ENCODE results near the gene HCST. TPM values are rescaled to one million over a fixed set of nuclear protein-coding genes. Genes with fewer than 3 reads are reported as not detected.
"Not testable (repeated sequence)": the region's sequence is repeated elsewhere in the genome, so short reads cannot be mapped to it uniquely, and the experiment has no call there.

The HCST gene, protein sequence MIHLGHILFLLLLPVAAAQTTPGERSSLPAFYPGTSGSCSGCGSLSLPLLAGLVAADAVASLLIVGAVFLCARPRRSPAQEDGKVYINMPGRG
- 0.88 TPM in 1 of 2 replicates, not detected in the other for total RNA-seq (2014; rRNA removed; shearing (Covaris generic); ENCODE audit: low replicate concordance)

DNA sequence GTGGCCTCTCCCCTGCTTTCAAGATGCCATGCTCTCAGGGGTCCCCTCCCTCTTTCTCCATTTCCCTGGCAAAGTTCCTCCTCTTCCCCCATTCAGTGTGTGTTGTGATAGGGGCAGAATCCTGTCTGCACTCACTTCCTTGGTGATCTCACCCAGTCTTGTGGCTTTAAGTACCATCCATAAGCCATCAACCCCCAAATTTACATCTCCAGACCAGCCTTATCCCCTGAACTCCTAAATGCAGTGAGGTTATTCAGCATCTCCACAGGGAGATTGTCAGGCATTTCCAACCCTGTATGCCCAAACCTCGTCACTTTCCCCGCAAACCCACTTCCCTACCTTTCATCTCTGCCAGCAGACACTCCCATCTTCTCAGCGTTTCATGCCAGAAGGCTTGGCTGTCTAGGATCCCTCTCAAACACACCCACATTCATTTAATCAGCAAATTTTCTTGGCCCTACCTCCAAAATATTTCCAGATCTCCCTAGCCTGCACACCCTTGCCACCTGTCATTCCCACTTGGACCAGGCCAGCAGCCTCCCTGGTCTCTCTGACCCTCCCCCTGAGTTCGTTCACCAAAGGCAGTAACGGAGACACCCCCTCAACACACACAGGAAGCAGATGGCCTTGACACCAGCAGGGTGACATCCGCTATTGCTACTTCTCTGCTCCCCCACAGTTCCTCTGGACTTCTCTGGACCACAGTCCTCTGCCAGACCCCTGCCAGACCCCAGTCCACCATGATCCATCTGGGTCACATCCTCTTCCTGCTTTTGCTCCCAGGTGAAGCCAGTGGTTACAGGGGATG lies at the start of gene HCST:
Gene HCST, plus strand, starts transcription at position 676 of the 808 bp plus-strand sequence. Its CDS starts 65 bp downstream, at position 741.
- in situ Hi-C loops (cut with HindIII; ENCODE audit: low pct_unique_long_range_greater_than_20kb, low sequenced_read_pairs): no loop called here
- DNase-seq (ENCODE audit: low read depth): peak; percentile 38

DNA sequence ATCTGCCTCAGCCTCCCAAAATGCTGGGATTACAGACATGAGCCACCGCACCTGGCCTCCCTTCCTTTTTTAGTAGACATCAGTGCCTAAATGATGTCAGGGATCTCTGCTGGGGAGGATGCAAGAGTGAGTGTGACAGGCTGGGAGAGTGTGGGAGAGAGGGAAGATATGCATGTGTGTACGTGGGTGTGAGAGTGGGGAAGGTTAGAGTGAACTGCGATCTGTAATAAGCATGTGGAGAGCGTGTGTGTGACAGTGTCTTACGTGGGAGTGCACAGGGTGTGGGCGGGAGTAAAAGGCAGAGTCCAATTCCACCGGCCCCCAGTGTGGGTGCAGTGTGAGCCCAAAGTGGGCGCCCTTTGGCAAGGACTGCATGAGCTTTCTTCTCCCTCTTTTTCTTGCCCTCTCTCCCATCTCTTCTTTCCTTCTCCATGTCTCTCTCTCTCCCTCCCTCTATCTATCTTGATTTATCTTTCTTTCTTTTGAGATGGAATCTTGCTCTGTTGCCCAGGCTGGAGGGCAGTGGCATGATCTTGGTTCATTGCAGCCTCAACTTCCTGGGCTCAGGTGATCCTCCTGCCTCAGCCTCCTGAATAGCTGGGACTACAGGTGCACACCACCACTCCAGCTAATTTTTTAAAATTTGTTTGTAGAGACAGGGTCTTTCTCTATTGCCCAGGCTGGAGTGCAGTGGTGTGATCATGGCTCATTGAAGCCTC lies 49.1 kb upstream of the HCST start:
- in situ Hi-C loops (cut with HindIII; ENCODE audit: low pct_unique_long_range_greater_than_20kb, low sequenced_read_pairs): no loop called here
- DNase-seq (ENCODE audit: low read depth): no peak

DNA sequence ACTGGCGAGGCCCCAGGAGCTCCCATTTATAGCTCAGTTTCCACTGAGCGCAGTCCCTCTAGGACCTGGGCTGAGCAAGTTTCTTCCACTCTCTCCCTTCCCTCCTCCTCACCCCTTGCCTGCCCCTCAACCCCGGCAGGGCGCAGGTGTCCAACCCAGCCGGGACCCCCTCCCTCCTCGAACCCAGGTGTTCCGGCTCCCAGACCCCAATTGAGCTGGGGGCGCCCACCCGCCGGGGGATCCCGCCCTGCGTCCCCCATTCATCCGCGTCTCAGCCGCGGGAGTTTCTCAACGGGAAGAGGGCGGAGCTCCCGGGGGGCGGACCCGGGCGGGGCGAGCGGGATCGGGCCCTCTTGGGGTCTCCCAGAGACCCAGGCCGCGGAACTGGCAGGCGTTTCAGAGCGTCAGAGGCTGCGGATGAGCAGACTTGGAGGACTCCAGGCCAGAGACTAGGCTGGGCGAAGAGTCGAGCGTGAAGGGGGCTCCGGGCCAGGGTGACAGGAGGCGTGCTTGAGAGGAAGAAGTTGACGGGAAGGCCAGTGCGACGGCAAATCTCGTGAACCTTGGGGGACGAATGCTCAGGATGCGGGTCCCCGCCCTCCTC lies 45.7 kb upstream of the HCST start, which contains the start of gene KIRREL2:
Gene KIRREL2, plus strand, starts transcription at position 366 of the 604 bp plus-strand sequence. Its CDS starts 209 bp downstream, at position 575.
- no peak for DNase-seq (ENCODE audit: low read depth)
- in situ Hi-C loops (cut with HindIII; ENCODE audit: low pct_unique_long_range_greater_than_20kb, low sequenced_read_pairs): no loop called here

DNA sequence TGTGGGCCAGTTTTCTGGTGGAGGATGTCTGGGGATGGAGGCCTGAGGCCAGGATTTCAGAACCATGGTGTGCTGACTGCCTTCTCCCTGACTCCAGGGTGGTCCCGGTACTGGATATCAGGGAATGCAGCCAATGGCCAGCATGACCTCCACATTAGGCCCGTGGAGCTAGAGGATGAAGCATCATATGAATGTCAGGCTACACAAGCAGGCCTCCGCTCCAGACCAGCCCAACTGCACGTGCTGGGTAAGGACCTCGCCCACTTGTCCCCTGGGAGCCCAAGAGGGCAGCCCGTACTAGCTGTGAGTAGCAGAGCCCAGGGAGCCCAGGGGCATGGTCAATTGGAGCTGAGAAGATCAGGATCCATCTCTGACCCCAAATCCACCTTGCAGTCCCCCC lies 44.0 kb upstream of the HCST start:
- no peak for DNase-seq (ENCODE audit: low read depth)
- in situ Hi-C loops (cut with HindIII; ENCODE audit: low pct_unique_long_range_greater_than_20kb, low sequenced_read_pairs): no loop called here

DNA sequence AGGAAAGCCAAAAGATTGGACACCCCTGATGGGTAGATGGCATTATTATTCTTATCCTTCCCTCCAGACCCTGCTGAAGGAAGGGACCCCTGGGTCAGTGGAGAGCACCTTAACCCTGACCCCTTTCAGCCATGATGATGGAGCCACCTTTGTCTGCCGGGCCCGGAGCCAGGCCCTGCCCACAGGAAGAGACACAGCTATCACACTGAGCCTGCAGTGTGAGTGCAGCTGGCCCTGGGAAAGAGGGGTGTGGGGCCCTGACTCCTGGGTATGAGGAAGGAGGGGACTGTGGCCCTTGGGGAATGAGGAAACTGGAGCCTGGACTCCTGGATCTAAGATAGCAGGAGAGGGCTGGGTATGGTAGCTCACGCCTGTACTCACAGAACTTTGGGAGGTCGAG lies 42.9 kb upstream of the HCST start:
- no peak for DNase-seq (ENCODE audit: low read depth)
- in situ Hi-C loops (cut with HindIII; ENCODE audit: low pct_unique_long_range_greater_than_20kb, low sequenced_read_pairs): no loop called here

DNA sequence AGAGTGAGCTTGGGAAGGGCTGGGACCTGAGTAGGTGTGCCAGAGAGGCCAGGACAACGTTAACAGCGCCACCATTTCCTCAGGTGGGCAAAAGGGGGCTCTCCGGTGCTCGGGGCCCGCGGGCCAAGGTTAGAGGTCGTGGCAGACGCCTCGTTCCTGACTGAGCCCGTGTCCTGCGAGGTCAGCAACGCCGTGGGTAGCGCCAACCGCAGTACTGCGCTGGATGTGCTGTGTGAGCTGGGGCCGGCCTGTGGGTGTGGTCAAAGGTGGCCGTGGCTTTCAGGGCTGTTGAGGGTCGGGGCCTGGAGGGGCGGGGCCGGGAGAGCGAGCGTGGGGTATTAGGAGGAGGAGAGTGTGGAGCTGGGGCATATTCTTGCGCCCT lies 41.9 kb upstream of the HCST start:
- no peak for DNase-seq (ENCODE audit: low read depth)
- in situ Hi-C loops (cut with HindIII; ENCODE audit: low pct_unique_long_range_greater_than_20kb, low sequenced_read_pairs): no loop called here

DNA sequence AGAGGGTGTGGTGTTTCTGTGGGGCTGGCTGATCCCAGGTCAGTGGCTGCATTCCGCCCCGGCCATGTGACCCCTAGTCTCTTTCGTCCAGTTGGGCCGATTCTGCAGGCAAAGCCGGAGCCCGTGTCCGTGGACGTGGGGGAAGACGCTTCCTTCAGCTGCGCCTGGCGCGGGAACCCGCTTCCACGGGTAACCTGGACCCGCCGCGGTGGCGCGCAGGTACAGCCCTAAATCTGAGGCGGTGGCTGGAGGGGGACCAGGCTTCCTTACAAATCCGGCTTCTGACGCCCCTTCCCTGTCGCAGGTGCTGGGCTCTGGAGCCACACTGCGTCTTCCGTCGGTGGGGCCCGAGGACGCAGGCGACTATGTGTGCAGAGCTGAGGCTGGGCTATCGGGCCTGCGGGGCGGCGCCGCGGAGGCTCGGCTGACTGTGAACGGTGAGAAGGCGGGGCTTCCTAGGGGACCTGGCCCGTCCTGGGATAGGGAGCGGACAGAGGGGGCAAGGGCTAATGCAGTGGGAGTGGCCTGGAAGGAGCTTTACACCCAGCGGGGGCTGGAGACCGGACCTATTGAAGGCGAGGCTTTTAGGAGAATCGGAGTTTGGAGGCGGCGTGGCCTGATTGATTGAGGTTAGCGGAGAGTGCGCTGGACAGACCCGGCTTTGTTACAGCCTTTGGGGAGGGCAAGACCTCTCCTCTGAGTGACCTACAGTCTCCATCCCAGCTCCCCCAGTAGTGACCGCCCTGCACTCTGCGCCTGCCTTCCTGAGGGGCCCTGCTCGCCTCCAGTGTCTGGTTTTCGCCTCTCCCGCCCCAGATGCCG lies 41.3 kb upstream of the HCST start:
- in situ Hi-C loops (cut with HindIII; ENCODE audit: low pct_unique_long_range_greater_than_20kb, low sequenced_read_pairs): no loop called here
- no peak for DNase-seq (ENCODE audit: low read depth)

DNA sequence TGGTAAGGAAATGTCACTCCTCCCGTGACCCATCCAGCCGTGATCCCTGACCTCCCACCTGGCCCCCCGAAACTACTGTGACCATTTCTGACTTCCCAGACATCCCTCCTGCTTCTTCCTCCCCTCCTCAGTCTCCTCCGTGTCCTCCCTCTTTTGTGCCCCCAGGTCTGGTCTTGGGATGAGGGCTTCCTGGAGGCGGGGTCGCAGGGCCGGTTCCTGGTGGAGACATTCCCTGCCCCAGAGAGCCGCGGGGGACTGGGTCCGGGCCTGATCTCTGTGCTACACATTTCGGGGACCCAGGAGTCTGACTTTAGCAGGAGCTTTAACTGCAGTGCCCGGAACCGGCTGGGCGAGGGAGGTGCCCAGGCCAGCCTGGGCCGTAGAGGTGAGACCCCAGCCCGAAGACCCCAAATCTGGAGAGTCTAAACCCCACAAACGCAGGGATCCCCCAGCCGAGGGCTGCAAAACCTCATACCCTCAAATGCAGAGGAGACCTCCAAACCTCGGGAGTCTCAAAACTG lies 40.6 kb upstream of the HCST start:
- no peak for DNase-seq (ENCODE audit: low read depth)
- in situ Hi-C loops (cut with HindIII; ENCODE audit: low pct_unique_long_range_greater_than_20kb, low sequenced_read_pairs): no loop called here

DNA sequence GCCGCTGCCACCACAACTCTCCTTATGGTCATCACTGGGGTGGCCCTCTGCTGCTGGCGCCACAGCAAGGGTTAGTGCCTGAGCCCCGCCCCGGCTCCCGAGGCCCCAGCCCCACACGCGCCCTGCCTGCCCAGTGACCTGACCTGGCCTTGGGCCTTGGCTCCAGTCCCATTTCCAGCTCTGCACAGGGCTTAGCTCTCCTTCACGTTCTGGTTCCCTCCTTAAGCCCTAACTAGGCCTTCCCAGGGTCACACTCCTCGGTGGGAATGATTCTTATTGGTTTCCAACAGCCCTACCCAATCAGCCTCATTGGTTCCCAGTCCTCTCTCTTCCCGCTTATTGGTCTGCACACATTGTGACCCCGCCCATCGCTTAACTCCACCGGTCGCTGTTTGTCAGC lies 39.8 kb upstream of the HCST start:
- DNase-seq (ENCODE audit: low read depth): no peak
- in situ Hi-C loops (cut with HindIII; ENCODE audit: low pct_unique_long_range_greater_than_20kb, low sequenced_read_pairs): no loop called here

DNA sequence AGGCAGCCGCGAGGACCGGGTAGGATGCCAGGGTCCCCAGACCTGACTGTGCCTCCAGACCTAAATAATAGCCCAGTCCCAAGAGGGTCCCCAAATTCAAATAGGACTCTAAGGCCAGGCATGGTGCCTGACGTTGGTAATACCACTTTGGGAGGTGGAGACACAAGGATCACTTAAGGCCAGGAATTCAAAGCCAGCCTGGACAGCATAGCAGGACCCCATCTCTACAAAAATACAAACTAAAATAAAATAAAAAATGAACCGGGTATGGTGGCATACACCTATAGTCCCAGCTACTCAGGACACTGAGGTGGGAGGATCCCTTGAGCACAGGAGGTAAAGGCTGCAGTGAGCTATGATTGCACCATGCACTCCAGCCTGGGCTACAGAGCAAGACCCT lies 39.3 kb upstream of the HCST start:
- in situ Hi-C loops (cut with HindIII; ENCODE audit: low pct_unique_long_range_greater_than_20kb, low sequenced_read_pairs): no loop called here
- DNase-seq (ENCODE audit: low read depth): no peak

DNA sequence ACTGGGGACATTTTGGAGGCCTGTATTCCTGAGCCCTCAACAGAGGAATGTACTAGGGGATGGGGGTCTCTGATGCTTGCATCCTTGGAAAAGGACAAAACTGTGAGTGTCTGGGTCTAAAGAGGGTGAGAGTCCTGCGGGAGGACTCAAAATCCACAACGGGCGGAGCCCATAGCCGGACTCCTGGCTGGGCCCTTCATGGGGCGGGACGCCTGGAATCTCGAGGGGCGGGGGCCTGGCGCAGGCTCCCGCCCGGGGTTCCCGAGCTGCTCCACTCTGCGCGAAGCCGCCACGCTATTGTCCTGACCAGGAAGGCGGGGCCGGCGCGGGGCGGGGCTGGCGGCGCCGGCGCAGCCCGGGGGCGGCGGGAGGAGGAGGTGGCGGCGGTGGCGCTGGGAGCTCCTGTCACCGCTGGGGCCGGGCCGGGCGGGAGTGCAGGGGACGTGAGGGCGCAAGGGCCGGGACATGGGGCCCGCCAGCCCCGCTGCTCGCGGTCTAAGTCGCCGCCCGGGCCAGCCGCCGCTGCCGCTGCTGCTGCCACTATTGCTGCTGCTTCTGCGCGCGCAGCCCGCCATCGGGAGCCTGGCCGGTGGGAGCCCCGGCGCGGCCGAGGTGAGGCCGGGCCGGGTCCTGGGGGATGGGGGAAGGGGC lies 34.0 kb upstream of the HCST start, which contains the start of gene APLP1:
Gene APLP1, plus strand, starts transcription at position 403 of the 651 bp plus-strand sequence. Its CDS starts 63 bp downstream, at position 466.
- peak; percentile 44 for DNase-seq (ENCODE audit: low read depth)
- in situ Hi-C loops (cut with HindIII; ENCODE audit: low pct_unique_long_range_greater_than_20kb, low sequenced_read_pairs): no loop called here

DNA sequence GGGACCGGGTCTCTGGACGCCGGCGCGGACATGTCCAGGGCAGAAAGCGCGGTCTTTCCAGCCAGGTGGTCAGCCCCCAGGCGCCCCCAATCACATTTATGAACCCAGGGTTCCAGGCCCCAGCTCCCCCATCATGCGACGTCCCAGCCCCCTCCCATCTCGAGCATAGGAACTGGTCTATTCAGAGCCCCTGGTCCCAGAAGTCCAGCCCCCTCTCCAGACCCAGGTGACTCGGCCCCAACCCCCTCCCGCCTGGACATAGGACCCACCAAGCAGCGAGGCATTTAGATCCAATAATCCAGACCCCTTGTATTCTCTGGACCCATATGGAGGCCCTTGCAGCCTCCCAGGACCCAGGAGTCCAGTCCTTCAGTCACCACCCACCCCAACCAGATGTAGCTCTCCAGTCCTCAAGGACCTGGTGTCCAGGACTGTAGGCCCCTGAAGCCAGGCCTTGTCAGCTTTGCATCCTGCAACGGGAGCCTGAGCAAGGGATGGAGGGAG lies 33.5 kb upstream of the HCST start:
- in situ Hi-C loops (cut with HindIII; ENCODE audit: low pct_unique_long_range_greater_than_20kb, low sequenced_read_pairs): no loop called here
- DNase-seq (ENCODE audit: low read depth): no peak

DNA sequence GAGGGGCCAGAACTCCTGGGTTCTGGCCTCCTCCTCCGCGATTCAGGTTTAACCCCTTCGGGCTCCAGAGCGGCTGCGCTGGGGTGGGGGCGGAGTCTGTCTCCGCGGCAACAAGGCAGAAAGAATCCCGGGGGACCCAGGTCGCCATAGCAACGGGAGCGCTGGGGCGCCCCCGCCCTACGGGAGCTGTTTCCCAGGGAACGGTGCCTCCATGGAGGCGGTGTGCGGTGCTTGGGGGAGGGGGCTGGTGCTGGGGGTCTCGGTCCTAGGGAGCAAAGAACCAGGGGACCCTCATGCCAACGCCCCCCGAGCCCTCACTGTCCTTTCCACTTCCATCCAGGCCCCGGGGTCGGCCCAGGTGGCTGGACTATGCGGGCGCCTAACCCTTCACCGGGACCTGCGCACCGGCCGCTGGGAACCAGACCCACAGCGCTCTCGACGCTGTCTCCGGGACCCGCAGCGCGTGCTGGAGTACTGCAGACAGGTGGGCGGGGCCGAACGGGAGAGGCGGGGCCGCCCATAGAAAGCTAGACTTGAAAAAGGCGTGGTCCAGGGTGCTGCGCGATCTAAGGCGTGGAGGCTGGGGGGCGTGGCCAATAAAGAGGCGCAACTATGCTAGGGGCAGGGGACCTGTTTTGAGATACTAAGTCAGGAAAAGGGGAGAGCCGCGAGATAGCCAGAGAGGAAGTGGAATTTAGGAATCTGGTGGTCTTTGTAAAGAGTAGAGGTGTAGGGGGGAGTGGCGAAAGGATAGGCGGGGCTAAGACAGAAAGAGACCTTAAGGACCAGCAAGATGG lies 32.8 kb upstream of the HCST start:
- in situ Hi-C loops (cut with HindIII; ENCODE audit: low pct_unique_long_range_greater_than_20kb, low sequenced_read_pairs): no loop called here
- peak; percentile 98 for DNase-seq (ENCODE audit: low read depth)

DNA sequence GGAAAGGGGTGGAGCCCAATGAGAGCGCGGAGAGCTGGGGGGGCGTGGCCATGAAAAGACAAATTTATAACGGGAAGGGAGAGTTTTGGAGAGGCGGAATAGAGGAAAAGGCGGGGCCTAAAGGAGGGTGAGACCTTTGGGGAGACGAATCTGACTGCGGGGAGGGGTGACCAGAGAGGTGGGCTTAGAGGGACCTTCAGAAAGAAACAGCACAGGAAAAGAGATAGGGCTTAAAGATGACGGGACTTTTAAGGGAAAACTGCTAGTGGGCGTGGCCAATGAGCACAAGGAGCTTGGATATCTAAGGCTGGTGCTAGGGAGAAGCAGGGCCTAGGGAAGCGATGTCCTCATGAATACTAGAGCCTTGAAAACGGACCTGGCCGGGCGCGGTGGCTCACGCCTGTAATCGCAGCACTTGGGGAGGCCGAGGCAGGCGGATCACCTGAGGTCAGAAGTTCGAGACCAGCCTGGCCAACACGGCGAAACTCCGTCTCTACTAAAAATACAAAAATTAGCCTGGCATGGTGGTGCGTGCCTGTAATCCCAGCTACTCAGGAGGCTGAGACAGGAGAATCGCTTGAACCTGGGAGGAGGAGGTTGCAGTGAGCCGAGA lies 32.1 kb upstream of the HCST start:
- in situ Hi-C loops (cut with HindIII; ENCODE audit: low pct_unique_long_range_greater_than_20kb, low sequenced_read_pairs); DNase-seq (ENCODE audit: low read depth): not testable (repeated sequence)

DNA sequence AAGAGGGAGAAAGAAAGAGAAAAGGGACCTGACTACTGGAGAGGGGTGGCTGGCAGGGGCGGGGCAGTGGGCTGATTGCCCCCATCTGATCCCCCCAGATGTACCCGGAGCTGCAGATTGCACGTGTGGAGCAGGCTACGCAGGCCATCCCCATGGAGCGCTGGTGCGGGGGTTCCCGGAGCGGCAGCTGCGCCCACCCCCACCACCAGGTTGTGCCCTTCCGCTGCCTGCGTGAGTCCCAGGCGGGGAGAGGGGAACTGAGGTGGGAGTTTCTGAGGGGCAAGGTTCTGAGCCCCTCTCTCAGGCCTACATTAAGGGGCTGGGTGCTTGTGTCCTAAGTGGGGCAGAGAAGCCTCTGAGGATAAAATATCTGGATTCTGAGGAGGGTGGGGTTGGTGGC lies 31.5 kb upstream of the HCST start:
- no peak for DNase-seq (ENCODE audit: low read depth)
- in situ Hi-C loops (cut with HindIII; ENCODE audit: low pct_unique_long_range_greater_than_20kb, low sequenced_read_pairs): no loop called here

DNA sequence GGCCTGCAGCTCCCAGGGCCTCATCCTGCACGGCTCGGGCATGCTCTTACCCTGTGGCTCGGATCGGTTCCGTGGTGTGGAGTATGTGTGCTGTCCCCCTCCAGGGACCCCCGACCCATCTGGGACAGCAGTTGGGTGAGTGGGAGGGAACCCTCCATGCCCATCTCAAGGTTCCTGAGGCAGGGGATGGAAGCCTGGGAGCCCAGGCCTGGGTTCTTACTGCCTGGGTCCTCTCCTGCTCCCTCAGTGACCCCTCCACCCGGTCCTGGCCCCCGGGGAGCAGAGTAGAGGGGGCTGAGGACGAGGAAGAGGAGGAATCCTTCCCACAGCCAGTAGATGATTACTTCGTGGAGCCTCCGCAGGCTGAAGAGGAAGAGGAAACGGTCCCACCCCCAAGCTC lies 30.7 kb upstream of the HCST start:
- no peak for DNase-seq (ENCODE audit: low read depth)
- in situ Hi-C loops (cut with HindIII; ENCODE audit: low pct_unique_long_range_greater_than_20kb, low sequenced_read_pairs): no loop called here
